ENCODE results near the gene TTC3.
"Not testable (repeated sequence)": the region's sequence is repeated elsewhere in the genome, so short reads cannot be mapped to it uniquely, and the experiment has no call there.

TTC3 gene, protein sequence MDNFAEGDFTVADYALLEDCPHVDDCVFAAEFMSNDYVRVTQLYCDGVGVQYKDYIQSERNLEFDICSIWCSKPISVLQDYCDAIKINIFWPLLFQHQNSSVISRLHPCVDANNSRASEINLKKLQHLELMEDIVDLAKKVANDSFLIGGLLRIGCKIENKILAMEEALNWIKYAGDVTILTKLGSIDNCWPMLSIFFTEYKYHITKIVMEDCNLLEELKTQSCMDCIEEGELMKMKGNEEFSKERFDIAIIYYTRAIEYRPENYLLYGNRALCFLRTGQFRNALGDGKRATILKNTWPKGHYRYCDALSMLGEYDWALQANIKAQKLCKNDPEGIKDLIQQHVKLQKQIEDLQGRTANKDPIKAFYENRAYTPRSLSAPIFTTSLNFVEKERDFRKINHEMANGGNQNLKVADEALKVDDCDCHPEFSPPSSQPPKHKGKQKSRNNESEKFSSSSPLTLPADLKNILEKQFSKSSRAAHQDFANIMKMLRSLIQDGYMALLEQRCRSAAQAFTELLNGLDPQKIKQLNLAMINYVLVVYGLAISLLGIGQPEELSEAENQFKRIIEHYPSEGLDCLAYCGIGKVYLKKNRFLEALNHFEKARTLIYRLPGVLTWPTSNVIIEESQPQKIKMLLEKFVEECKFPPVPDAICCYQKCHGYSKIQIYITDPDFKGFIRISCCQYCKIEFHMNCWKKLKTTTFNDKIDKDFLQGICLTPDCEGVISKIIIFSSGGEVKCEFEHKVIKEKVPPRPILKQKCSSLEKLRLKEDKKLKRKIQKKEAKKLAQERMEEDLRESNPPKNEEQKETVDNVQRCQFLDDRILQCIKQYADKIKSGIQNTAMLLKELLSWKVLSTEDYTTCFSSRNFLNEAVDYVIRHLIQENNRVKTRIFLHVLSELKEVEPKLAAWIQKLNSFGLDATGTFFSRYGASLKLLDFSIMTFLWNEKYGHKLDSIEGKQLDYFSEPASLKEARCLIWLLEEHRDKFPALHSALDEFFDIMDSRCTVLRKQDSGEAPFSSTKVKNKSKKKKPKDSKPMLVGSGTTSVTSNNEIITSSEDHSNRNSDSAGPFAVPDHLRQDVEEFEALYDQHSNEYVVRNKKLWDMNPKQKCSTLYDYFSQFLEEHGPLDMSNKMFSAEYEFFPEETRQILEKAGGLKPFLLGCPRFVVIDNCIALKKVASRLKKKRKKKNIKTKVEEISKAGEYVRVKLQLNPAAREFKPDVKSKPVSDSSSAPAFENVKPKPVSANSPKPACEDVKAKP (N-terminal part only)

DNA sequence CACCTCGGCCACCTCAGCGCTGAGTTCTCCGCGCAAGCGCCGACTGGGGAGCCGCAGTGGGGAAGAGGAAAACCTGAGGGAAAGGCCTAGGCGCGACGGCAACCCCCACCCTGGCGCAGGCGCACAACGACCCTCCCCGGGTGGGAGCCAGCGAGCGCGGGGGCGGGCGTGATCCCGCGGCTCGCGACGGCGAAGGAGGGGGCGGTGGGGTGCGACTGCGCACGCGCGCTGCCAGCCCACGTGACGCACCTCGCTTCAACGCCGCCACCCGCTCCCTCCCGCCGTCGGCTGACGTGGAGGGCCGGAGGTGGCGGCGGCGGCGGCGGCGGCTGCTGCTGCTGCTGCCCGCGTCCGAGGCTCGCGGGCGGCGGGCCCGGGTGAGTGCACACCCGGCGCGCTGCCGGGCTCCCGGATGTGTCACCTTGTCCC, at the start of gene TTC3, which contains the start of gene PIGP:
Gene TTC3, plus strand, starts transcription at position 267 of the 429 bp plus-strand sequence. CDS start 14,004 bp downstream, outside the sequence.
Gene PIGP, minus strand, starts transcription at position 84 of the 429 bp plus-strand sequence. CDS start 556 bp downstream, outside the sequence.
- DNase-seq (ENCODE audit: extremely low read depth, low read depth) = peak; percentile 89
- TF ChIP-seq, protein P1, sequence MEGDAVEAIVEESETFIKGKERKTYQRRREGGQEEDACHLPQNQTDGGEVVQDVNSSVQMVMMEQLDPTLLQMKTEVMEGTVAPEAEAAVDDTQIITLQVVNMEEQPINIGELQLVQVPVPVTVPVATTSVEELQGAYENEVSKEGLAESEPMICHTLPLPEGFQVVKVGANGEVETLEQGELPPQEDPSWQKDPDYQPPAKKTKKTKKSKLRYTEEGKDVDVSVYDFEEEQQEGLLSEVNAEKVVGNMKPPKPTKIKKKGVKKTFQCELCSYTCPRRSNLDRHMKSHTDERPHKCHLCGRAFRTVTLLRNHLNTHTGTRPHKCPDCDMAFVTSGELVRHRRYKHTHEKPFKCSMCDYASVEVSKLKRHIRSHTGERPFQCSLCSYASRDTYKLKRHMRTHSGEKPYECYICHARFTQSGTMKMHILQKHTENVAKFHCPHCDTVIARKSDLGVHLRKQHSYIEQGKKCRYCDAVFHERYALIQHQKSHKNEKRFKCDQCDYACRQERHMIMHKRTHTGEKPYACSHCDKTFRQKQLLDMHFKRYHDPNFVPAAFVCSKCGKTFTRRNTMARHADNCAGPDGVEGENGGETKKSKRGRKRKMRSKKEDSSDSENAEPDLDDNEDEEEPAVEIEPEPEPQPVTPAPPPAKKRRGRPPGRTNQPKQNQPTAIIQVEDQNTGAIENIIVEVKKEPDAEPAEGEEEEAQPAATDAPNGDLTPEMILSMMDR (IDR thresholded peaks at IDR 0.05; ENCODE audit: low read depth, low read length) = no peak

DNA sequence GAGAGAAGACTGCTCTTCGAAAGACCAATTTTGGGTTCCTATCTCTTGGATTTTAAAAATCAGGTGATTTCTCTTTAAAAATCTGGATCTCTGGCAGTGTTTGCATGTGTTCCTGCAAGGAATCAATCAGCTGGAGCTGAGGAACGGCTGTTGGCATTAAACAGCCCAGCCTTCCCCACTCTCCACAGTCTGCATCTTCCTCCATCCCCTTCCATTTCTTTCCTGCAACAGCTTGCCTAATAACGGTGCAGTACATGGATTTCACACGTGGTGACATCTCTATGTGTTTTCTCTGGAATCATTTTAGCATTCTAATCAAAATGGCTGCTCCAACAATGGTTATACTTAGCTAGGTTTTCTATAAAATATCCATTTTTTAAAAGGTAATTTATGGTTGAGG, 46.6 kb upstream of the TTC3 start:
- DNase-seq (ENCODE audit: extremely low read depth, low read depth) = no peak
- TF ChIP-seq, protein P1 (IDR thresholded peaks at IDR 0.05; ENCODE audit: low read depth, low read length) = no peak

DNA sequence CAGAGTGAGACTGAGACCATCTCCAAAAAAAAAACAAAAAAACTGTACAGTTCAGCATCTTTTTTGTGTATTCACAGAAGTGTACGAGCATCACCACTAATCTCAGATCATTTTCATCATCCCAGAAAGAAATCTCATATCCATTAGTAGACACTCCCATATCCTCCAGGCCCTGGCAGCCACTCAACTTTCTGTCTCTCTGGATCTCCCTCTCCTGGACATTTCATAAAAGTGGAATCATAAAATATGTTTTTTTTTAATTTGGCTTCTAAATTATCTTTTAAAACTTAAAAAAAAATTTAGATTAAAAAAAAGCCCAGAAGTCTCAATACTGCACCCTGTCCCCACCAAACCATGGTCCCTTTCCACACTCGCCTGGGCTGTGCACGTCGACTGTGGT, 44.5 kb upstream of the TTC3 start:
- DNase-seq (ENCODE audit: extremely low read depth, low read depth) = no peak
- TF ChIP-seq, protein P1 (IDR thresholded peaks at IDR 0.05; ENCODE audit: low read depth, low read length) = no peak; the same call in 1 of the 2 replicates

DNA sequence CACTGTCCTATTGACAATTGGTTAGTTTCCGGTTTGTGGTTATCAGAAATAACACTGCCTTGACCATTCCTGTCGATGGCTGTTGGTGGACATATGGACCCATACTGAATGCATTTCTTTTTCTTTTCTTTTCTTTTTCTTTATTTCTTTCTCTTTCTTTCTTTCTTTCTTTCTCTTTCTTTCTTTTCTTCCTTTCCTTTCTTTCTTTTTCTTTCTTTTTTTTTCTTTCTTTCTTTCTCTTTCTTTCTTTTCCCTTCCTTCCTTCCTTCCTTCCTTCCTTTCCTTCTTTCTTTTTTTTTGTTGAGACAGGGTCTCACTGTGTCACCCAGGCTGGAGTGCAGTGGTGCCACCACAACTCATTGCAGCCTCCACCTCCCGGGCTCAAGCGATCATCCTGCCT, 42.2 kb upstream of the TTC3 start:
- DNase-seq (ENCODE audit: extremely low read depth, low read depth) = no peak
- TF ChIP-seq, protein P1 (IDR thresholded peaks at IDR 0.05; ENCODE audit: low read depth, low read length) = no peak

DNA sequence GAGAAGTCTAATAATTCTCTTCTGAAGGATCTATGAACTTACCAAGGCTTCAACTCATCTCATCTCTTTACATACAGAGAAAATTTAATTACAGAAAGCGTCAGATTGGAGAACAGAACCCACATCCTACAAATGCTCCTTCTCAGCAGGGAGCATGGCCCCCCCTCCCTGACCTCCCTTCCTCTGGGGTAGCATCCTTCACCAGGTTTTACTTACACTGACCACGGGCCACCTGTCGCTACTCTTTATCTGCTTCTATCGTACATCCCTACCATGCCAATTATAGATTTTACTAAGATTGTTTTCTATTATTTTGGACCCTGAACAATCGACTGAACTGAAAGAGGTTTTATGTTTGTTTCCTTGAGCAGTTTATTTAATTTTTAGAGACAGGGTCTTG, 40.8 kb upstream of the TTC3 start:
- TF ChIP-seq, protein P1 (IDR thresholded peaks at IDR 0.05; ENCODE audit: low read depth, low read length) = no peak
- DNase-seq (ENCODE audit: extremely low read depth, low read depth) = no peak

DNA sequence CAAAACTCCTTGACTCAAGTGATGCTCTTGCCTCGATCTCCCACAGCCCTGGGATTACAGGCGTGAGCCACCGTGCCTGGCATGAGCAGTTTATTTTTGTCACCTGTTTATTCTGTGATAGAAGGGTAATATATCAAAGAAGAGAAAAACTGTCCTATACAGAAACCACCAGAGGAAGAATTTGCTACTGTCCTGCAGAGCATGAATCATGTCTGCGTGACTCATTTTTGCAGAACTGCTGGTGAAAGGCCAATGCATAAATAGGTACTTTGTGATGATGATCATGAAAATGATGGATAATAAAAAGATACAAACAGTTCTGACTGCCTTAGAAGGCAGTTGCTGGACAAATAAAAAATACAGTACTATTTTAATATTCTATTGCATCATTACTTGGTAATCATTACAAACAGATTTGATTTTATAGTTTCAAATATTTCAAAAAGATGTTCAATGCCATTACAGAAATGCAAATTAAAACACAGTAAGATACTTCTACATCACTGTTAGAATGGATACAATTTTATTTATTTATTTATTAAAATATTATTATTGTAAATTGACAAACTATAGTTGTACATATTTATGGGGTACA, 40.1 kb upstream of the TTC3 start:
- no peak for DNase-seq (ENCODE audit: extremely low read depth, low read depth)

DNA sequence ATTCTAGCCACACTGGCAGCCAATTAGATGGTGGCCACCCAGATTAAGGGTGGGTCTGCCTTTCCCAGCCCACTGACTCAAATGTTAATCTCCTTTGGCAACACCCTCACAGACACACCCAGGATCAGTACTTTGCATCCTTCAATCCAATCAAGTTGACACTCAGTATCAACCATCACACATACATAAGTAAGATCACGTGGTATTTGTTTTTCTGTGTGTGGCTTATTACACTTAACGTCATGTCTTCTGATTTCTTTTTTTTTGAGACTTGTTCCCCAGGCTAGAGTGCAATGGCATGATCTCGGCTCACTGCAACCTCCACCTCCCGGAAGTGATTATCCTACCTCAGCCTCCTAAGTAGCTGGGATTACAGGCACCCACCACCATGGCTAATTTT, 38.7 kb upstream of the TTC3 start:
- DNase-seq (ENCODE audit: extremely low read depth, low read depth) = not testable (repeated sequence)

More for the DNA sequence above, 40.1 kb upstream of the TTC3 start:
- TF ChIP-seq, protein P1 (IDR thresholded peaks at IDR 0.05; ENCODE audit: low read depth, low read length) = no peak

All from AG09319 (cell line).